GM19455 (cell line): Measurements from ENCODE around the gene HMX3.
"Not testable (repeated sequence)": the region's sequence is repeated elsewhere in the genome, so short reads cannot be mapped to it uniquely, and the experiment has no call there.

Experiments used
- ATAC-seq: cut with Tn5 transposase; IDR thresholded peaks from one replicate; pipeline ENCODE4 v1.9.1; 2021; ENCODE audit not compliant: unreplicated experiment

The HMX3 gene

DNA sequence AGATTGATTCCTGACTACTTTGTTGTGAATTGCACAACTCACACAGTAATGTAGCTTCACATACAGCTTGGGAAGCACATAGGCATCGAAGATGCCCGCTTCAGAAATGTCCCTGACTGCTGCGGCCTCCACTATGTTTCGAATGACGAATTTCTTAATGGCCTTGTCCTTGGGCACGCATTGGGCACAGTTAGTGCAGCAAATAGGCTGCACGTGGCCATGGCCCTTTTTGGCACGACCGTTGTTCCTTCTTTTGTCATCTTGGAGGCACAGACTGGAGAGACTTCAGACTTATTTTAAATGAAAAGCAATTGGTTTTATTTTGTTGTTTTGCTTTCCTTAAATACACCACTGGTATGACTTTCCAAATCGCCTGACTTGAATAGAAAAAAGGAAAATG is 35.8 kb downstream of the HMX3 start:
- ATAC-seq: not testable (repeated sequence)

DNA sequence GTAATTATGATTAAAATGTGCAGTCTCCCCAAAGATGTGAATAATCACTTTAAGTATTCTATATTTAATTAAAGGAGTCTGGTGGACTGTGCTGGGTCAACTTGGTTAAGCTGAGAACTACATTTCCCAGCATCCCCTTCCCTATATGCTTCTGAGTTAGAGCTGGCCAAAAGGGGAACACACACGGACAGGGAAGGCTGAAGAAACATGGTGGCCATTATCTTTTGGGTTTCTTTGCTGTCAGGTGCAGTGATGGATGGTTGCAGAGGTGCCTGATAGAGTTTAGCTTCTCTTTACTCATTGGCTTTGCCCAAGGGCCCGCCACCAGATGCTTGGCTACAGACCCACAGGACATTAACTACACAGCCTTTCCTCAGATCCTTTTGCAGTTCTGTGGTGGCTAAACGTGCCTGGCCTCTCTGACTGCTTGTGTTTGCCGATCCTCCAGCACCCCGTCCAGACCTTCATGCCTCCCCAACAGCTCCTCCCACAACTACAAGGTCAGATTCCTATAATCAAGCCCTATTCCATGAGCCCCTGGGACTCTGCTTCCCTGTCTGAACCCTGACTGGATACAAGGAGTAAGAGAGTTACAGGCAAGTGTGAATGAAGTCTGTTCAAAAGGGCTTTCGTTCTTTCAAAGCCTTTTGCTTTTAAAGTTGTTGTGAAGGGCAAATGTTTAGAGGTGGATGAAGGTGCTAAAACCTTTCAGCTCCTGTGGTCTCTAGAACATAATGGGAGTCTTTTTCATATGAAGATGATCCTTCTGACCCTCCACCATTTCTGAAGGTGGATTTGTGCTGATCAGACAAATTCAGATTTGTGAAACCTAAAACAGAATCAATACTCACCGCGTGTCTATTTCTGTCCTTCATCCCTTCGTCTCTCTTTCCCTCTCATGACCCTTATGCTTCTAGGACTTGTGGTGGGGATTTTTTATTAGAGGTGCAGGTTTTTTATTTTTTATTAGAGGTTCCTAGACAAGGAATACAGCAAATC is 39.9 kb downstream of the HMX3 start:
- ATAC-seq: no peak

DNA sequence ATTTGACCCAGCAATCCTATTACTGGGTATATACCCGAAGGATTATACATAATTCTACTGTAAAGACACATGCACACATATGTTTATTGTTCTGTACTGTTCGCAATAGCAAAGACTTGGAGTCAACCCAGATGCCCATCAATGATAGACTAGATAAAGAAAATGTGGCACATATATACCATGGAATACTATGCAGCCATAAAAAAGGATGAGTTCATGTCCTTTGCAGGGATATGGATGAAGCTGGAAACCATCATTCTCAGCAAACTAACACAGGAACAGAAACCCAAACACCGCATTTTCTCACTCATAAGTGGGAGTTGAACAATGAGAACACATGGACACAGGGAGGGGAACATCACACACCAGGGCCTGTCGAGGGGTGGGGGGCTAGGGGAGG is 42.6 kb downstream of the HMX3 start:
- not testable (repeated sequence) for ATAC-seq

DNA sequence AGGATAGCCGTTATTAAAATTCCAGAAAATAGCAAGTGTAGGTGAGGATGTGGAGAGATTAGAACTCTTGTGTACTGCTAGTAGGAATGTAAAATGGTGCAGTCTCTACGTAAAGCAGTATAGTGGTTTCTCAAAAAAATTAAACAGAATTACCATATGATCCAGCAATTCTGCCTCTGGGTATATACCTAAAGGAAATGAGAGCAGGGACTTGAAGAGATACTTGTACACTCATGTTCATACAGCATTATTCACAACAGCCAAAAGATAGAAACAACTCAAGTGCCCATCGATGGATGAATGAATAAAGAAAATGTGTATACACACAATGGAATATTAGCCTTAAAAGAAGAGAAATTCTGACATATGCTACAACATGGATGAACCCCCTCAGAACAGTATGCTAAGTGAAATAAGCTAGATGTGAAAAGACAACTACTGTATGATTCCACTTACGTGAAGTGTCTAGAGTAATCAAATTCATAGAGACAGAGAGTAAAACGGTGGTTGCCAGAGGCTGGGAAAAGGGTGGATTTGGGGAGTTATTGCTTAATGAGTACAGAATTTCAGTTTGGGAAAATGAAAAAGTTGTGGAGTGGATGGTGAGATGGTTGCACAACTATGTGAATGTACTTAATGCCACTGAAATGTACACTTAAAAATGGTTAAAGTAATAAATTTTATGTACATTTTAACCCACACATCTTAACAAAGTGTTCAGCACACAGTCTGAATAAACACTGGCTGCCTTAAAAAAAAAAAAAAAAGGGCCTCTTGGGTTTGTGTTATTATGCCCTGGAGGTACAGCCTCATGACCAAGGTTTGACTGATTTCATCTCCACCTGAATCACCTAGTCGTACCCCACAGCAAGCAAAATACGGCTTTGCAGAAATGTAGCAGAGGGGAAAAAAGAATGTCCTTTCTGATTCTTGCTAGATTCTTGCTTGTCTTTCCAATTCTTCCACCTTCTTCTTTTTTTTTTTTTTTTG is 44.6 kb downstream of the HMX3 start:
- no peak for ATAC-seq

DNA sequence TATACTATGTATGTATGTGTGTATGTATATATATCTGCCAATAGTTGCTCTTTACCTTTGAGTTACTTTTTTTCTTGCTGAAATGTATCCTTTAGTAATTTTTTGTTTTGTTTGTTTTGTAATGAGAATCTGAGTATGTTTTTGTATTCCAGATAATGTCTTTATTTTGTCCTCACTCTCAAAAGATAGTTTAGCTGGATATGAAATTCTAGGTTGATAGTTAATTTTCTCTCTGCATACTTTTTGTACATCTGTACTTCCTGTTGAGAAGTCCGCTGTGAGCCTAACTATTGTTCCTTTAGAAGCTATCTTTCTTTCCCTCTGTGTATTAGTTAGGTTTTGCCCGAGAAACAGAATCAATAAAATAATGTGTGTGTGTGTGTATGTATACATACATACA is 48.0 kb downstream of the HMX3 start:
- ATAC-seq: no peak

DNA sequence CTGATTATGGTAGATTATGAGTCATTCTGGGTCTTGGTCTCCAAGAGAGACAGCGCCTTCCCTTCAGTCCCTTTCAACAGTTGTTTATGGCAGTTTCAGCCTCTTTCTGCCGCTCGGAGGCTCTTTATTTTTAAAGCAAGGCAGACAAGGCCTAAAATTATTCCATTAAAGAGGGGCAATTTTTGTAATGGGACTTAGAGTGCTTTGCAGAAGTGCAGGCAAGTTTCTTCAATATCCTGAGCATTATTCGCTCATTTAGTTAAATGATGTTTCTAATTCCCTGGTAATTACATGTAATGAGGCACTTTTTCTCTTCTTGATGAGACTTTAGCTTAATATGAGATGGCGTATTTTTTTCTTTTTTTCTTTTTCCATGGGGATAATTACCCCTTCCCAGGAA is 52.0 kb downstream of the HMX3 start:
- no peak for ATAC-seq
